Breast epithelium (tissue), 4 donors: ENCODE data around the gene TNPO1. TPM values are rescaled to one million over a fixed set of nuclear protein-coding genes. Genes with fewer than 3 reads are reported as not detected.
A peak's percentile ranks its signal among the peaks of the same experiment; 100 is the strongest.

ENCODE experiments used
- DNase-seq, 2 donors: peaks; one replicate each; pipeline ENCODE4 v3.0.0-alpha.2; 2019; ENCODE audit warnings: low spot score in 2 of 2
- H3K27ac ChIP-seq, 2 donors: fragments of 200-600 bp; sonication (generic) in 1 of 2; one replicate each; pipeline ENCODE4 v1.5.1; 2016 to 2019; ENCODE audit warnings: mild to moderate bottlenecking in 1 of 2
- H3K27me3 ChIP-seq, 2 donors: fragments of 200-600 bp; sonication (generic) in 1 of 2; one replicate each; pipeline versions ENCODE4 v1.5.1 to v1.6.0; 2017 to 2019; ENCODE audit warnings: control low read depth in 1 of 2, mild to moderate bottlenecking in 1 of 2
- H3K36me3 ChIP-seq: fragments of 200-600 bp; one replicate; pipeline ENCODE4 v1.5.1; 2019
- H3K4me1 ChIP-seq, 2 donors: fragments of 200-600 bp; sonication (generic); one replicate each; pipeline ENCODE4 v1.5.1; 2016 to 2019; ENCODE audit warnings: control low read depth in 1 of 2
- H3K4me3 ChIP-seq, 3 donors: fragments of 200-600 bp; sonication (generic); 1 replicate in 2 of 3; 2 replicates in 1 of 3; pipeline ENCODE4 v1.5.1; 2016 to 2019; ENCODE audit warnings: mild to moderate bottlenecking in 3 of 3, moderate library complexity in 2 of 3
- H3K9me3 ChIP-seq, 2 donors: fragments of 200-600 bp; sonication (generic) in 1 of 2; one replicate each; pipeline ENCODE4 v1.5.1; 2016 to 2019; ENCODE audit warnings: control low read depth in 1 of 2
- CTCF ChIP-seq, 3 donors: fragments of 450-650 bp; IDR thresholded peaks; one replicate each; pipeline ENCODE4 v1.5.1; 2016 to 2017; ENCODE audit warnings: antibody characterized with exemption in 3 of 3, mild to moderate bottlenecking in 3 of 3, moderate library complexity in 3 of 3
- POLR2A ChIP-seq: fragments of 450-650 bp; IDR thresholded peaks from one replicate; pipeline ENCODE4 v1.6.1; 2016; ENCODE audit warnings: antibody characterized with exemption, mild to moderate bottlenecking, moderate library complexity
- POLR2AphosphoS5 ChIP-seq, 3 donors: sonication (generic); formaldehyde crosslinking; IDR thresholded peaks; one replicate each; pipeline ENCODE4 v1.6.1; 2017; ENCODE audit warnings: antibody characterized with exemption in 3 of 3
- intact Hi-C: fragments of 100-400 bp; cut with DNase I; formaldehyde crosslinking; loops from one replicate; pipeline ENCODE4 v1.15.1; 2023; ENCODE audit warnings: low total_unique reads
- total RNA-seq, 3 donors: library from RNA; depleted of rRNA; stranded (reverse); fragments of >200 nt; gene quantifications; one replicate each; pipeline ENCODE4 v1.1.0, GENCODE V29; 2016

Gene TNPO1
- total RNA-seq, 3 donors from 2014 or later = 87.5 to 105 (median 87.8) TPM

GRCh38 chr5:72849546-72849945, 33.1 kb downstream of the TNPO1 start:
- H3K4me1 ChIP-seq = no peaks in the 10 kb centered on the region
- intact Hi-C loops = no loop called here
- peak overlapping the region; percentile 54 to 92 for H3K27ac ChIP-seq
- H3K36me3 ChIP-seq = no peaks in the 10 kb centered on the region
- no peaks in the 10 kb centered on the region for H3K9me3 ChIP-seq
- H3K4me3 ChIP-seq = peak overlapping the region; percentile 62 to 88 (median 74)
- H3K27me3 ChIP-seq = no peaks in the 10 kb centered on the region
- DNase-seq = no peak
- TF ChIP-seq POLR2AphosphoS5 (IDR thresholded peaks at IDR 0.05) (no peak), CTCF (IDR thresholded peaks at IDR 0.05) (no peak), POLR2A (no peak)

GRCh38 chr5:72850113-72850512, 33.7 kb downstream of the TNPO1 start:
- Histone ChIP-seq H3K27me3 (no peaks in the 10 kb centered on the region), H3K4me1 (no peaks in the 10 kb centered on the region), H3K9me3 (no peaks in the 10 kb centered on the region), H3K36me3 (no peaks in the 10 kb centered on the region), H3K4me3 (peak overlapping the region; percentile 62 to 88 (median 74)), H3K27ac (no peak overlapping the region)
- no peak for DNase-seq
- intact Hi-C loops = no loop called here
- TF ChIP-seq CTCF (IDR thresholded peaks at IDR 0.05) (no peak), POLR2AphosphoS5 (IDR thresholded peaks at IDR 0.05) (no peak), POLR2A (no peak)

GRCh38 chr5:72852356-72852755, 35.9 kb downstream of the TNPO1 start:
- Histone ChIP-seq H3K9me3 (no peaks in the 10 kb centered on the region), H3K4me3 (no peak overlapping the region), H3K27me3 (no peaks in the 10 kb centered on the region), H3K4me1 (no peaks in the 10 kb centered on the region), H3K36me3 (no peaks in the 10 kb centered on the region), H3K27ac (no peak overlapping the region)
- no peak for TF ChIP-seq CTCF (IDR thresholded peaks at IDR 0.05)
- no peak for TF ChIP-seq POLR2A
- TF ChIP-seq POLR2AphosphoS5 (IDR thresholded peaks at IDR 0.05) = no peak
- intact Hi-C loops = no loop called here
- DNase-seq = no peak

DNA sequence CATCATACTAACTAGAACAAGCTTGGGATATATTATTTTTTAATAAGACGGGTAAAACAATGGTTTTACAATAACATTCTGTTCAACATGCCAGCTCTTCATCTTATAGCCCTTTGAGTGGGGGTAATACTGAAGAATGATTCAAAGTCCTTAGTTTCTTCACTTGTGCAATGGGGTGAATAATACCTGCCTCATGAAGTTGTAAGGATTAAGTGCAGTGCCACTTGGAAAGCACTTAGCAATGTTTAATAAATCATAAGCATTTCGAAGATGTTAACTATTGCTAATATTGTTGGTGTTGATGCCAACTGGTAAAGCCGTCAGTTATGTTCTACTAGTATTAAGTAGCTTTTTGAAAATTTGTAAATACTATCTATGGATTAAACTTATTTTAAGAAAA, 38.0 kb downstream of the TNPO1 start:
- intact Hi-C loops = no loop called here

GRCh38 chr5:72855821-72856220, 39.4 kb downstream of the TNPO1 start:
- Histone ChIP-seq H3K4me3 (no peak overlapping the region), H3K9me3 (no peaks in the 10 kb centered on the region), H3K27ac (no peak overlapping the region), H3K4me1 (no peaks in the 10 kb centered on the region), H3K36me3 (no peaks in the 10 kb centered on the region), H3K27me3 (no peaks in the 10 kb centered on the region)
- TF ChIP-seq POLR2AphosphoS5 (IDR thresholded peaks at IDR 0.05) (no peak), CTCF (IDR thresholded peaks at IDR 0.05) (no peak), POLR2A (no peak)
- DNase-seq = no peak
- intact Hi-C loops = no loop called here

More for the DNA sequence above, 38.0 kb downstream of the TNPO1 start:
- Histone ChIP-seq H3K4me1 (no peaks in the 10 kb centered on the region), H3K27me3 (no peaks in the 10 kb centered on the region), H3K36me3 (no peaks in the 10 kb centered on the region), H3K9me3 (no peaks in the 10 kb centered on the region), H3K27ac (no peak overlapping the region), H3K4me3 (no peak overlapping the region)
- TF ChIP-seq CTCF (IDR thresholded peaks at IDR 0.05) (no peak), POLR2AphosphoS5 (IDR thresholded peaks at IDR 0.05) (no peak), POLR2A (no peak)
- no peak for DNase-seq
